Stimulated activated CD4-positive, alpha-beta T cell treated with anti-CD3 and anti-CD28 coated beads, TNF-alpha, amount 100 ng/mL, for 4 hours (primary cell): ENCODE measurements around the gene DBNDD2.

ENCODE experiments used
- DNase-seq, 3 experiments: peaks; one replicate each; pipeline ENCODE4 v3.0.0-alpha.2; 2020; ENCODE audit warnings: low read depth in 3 of 3

DBNDD2 gene

GRCh38 chr20:45415822-45416637 lies 7.9 kb downstream of the DBNDD2 start, which contains the start of gene PIGT:
TSS of gene PIGT (plus strand) at chr20:45416141. CDS start at chr20:45416157, 16 bp downstream.
- peak; percentile 57 to 82 (median 76) for DNase-seq

GRCh38 chr20:45416917-45417316 lies 8.8 kb downstream of the DBNDD2 start:
- DNase-seq: no peak

GRCh38 chr20:45419188-45420091 lies 11.4 kb downstream of the DBNDD2 start:
- DNase-seq: no peak

- DNase-seq: no peak
Measured at GRCh38 chr20:45420125-45420524, 12.0 kb downstream of the DBNDD2 start.

GRCh38 chr20:45423700-45424099 lies 15.6 kb downstream of the DBNDD2 start:
- no peak for DNase-seq

- DNase-seq: no peak
Measured at GRCh38 chr20:45425561-45425960, 17.5 kb downstream of the DBNDD2 start.

GRCh38 chr20:45426320-45427016 lies 18.4 kb downstream of the DBNDD2 start:
- DNase-seq: no peak

GRCh38 chr20:45427236-45428149 lies 19.4 kb downstream of the DBNDD2 start:
- no peak for DNase-seq

GRCh38 chr20:45429618-45430017 lies 21.5 kb downstream of the DBNDD2 start:
- no peak for DNase-seq

GRCh38 chr20:45432294-45432693 lies 24.2 kb downstream of the DBNDD2 start:
- DNase-seq: no peak

GRCh38 chr20:45433316-45433715 lies 25.2 kb downstream of the DBNDD2 start:
- no peak for DNase-seq

GRCh38 chr20:45433976-45434375 lies 25.9 kb downstream of the DBNDD2 start:
- DNase-seq: no peak

GRCh38 chr20:45436732-45437485 lies 28.8 kb downstream of the DBNDD2 start:
- peak; percentile 76 to 78 (median 78) for DNase-seq

GRCh38 chr20:45440424-45440823 lies 32.3 kb downstream of the DBNDD2 start:
- no peak for DNase-seq

GRCh38 chr20:45440891-45441685 lies 33.0 kb downstream of the DBNDD2 start:
- no peak for DNase-seq

GRCh38 chr20:45441746-45442145 lies 33.7 kb downstream of the DBNDD2 start:
- DNase-seq: no peak

GRCh38 chr20:45444050-45444449 lies 36.0 kb downstream of the DBNDD2 start:
- no peak for DNase-seq

- no peak for DNase-seq
Measured at GRCh38 chr20:45445805-45446562, 37.9 kb downstream of the DBNDD2 start.

- DNase-seq: no peak
Measured at GRCh38 chr20:45448270-45448669, 40.2 kb downstream of the DBNDD2 start.
